KOPT-K1 (cell line): ENCODE measurements around the gene AKT1S1.

Experiments
- H3K27ac ChIP-seq: fragments of 200-600 bp; sonication (generic); 2 replicates; pipeline ENCODE4 v1.5.1; 2016; ENCODE audit warnings: antibody characterized with exemption, mild to moderate bottlenecking, low read depth, low read length; ENCODE audit not compliant: poor library complexity, severe bottlenecking
- H3K36me3 ChIP-seq: fragments of 200-600 bp; sonication (generic); 2 replicates; pipeline ENCODE4 v1.5.1; 2017; ENCODE audit warnings: antibody characterized with exemption, mild to moderate bottlenecking, low read length, moderate library complexity; ENCODE audit not compliant: insufficient read depth
- H3K9me3 ChIP-seq: fragments of 200-600 bp; sonication (generic); 2 replicates; pipeline ENCODE4 v1.5.1; 2017; ENCODE audit warnings: antibody characterized with exemption, low read length, mild to moderate bottlenecking; ENCODE audit not compliant: insufficient read depth, poor library complexity, severe bottlenecking

AKT1S1 gene

DNA sequence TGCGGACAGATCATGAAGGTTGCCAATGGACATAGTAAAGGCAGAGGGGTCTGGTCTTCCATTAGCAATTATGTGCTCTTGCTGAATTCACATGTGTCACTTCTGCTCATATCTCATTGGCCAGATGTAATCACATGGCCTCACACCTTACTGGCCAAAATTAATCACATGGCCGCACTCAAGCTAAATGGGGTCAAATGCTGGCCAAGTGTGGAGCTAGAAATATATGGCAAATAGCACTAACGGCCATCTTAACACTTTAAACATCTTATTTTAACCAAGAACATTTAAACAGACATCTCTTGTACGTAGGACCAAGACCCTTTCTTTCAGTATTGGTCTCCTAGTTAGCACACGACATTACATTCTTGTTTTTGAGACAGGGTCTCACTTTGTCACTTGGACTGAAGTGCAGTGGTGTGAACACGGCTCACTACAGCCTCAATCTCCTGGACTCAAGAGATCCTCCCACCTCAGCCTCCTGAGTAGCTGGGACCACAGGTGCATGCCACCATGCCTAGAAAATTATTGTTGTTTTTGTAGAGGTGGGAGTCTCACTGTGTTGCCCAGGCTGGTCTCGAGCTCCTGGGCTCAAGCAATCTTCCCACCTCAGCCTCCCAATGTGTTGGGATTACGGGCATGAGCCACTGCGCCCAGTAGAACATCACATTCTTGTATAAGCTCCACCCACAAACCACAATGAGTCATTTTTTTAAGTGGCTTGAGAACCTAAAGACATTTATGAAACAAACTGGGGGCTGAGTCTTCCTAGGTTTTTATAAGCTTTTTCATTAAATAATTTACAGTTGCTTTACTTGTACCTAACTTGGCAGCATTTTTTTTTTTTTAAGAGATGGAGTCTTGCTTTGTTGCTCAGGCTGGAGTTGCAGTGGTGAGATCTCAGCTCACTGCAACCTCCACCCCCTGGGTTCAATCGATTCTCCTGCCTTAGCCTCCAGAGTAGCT is 29.1 kb downstream of the AKT1S1 start:
- H3K27ac ChIP-seq = no peak overlapping the region
- H3K9me3 ChIP-seq = no peaks in the 10 kb centered on the region
- H3K36me3 ChIP-seq = no peaks in the 10 kb centered on the region

DNA sequence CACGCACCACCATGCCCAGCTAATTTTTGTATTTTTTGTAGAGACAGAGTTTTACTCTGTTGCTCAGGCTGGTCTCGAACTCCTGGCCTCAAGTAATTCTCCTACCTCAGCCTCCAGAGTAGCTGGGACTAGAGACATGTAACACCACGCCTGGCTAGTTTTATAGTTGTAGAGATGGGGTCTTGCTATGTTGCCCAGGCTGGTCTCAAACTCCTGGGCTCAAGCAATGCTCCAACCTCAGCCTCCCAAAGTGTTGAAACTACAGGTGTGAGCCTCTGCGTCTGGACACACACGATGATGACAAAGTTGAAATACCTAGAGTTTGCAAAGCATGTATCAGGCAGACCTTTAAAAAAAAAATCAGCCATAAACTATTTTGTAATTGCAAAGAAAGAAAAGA is 30.7 kb downstream of the AKT1S1 start:
- Histone ChIP-seq H3K9me3 (no peaks in the 10 kb centered on the region), H3K27ac (no peak overlapping the region), H3K36me3 (no peaks in the 10 kb centered on the region)

DNA sequence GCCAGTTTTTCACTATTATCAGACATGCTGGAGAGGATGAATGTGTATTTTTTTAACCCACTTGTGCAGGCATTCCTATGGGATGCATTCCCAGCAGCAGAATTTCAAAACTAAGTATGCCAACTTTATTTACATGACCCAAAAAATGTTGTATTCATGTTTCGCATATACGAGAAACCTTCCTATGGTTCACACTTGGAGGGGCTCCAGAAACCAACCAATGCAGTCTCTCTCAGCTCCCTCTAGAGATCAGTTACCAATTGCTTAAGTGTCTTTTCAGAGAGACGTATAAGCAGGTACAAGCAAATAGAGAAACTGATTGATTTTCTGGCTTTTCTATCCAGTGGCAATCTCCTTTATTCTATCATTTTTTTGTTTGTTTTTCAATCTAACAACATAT is 31.7 kb downstream of the AKT1S1 start:
- no peaks in the 10 kb centered on the region for H3K9me3 ChIP-seq
- no peak overlapping the region for H3K27ac ChIP-seq
- H3K36me3 ChIP-seq = peaks cover 7% of the 10 kb centered on the region; the same call in 1 of the 2 replicates

GRCh38 chr19:49844138-49845095 is 32.7 kb downstream of the AKT1S1 start:
- Histone ChIP-seq H3K9me3 (no peaks in the 10 kb centered on the region), H3K27ac (no peak overlapping the region)

GRCh38 chr19:49843265-49843664 is 33.9 kb downstream of the AKT1S1 start:
- Histone ChIP-seq H3K36me3 (peaks cover 26% of the 10 kb centered on the region; the same call in 1 of the 2 replicates), H3K9me3 (no peaks in the 10 kb centered on the region), H3K27ac (no peak overlapping the region)

More at GRCh38 chr19:49844138-49845095, 32.7 kb downstream of the AKT1S1 start:
- peaks cover 15% of the 10 kb centered on the region; the same call in 1 of the 2 replicates for H3K36me3 ChIP-seq

GRCh38 chr19:49840736-49841249 is 36.4 kb downstream of the AKT1S1 start:
- H3K27ac ChIP-seq = no peak overlapping the region
- H3K9me3 ChIP-seq = no peaks in the 10 kb centered on the region
- peaks cover 51% of the 10 kb centered on the region for H3K36me3 ChIP-seq

DNA sequence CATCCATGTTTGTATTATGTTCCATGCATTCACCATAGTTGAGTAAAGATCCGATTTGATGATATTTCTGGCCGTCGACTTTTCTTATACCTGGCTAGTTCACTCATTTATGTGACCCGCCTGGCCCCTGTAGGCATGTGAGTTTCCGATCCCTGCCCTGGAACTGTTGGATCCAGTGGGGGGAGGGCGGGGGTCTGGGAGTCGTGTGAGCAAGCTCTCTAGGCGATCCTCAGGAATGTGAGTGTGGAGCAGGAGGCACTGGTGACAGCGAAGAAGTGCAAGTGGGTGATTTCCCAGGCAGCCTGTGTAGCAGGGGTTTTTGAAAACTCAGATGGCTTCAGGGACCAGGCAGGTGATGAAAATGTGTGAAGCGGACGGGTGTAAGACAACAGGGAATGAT is 36.8 kb downstream of the AKT1S1 start:
- no peaks in the 10 kb centered on the region for H3K9me3 ChIP-seq
- peaks cover 56% of the 10 kb centered on the region for H3K36me3 ChIP-seq
- H3K27ac ChIP-seq = no peak overlapping the region

GRCh38 chr19:49839713-49840112 is 37.4 kb downstream of the AKT1S1 start:
- Histone ChIP-seq H3K27ac (no peak overlapping the region), H3K36me3 (peaks cover 62% of the 10 kb centered on the region), H3K9me3 (no peaks in the 10 kb centered on the region)

DNA sequence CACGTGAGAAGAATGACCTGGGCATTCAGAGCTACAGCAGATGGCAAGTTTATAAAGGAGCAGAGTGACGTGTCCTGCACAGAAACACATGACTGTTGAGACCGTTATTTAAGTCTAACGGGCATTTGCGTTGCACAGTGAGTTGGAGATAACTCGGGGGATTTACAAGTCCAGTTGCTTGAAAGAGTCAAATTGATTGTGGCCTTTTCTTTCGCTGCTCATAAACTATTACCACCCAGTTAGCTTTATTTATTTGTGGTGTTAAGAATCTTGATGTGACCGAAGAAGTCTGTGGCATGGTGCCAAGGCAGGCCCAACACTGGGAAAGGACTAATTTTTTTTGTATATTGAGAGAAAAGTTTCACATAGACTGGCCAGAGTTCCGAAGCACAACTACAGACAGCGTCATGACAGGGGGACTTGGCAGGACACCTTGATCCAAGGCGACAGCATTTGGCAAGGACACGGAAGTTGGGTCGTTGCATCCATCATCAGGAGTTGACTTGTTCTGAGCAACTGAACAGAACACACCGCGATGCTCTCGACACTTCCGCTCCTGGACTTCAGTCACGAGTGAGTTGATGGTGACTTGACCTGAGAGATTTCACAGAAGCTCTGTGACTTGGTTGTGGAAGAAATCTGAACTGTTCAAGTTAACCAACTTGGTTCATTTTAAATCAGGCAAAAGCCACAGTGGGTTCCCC is 38.1 kb downstream of the AKT1S1 start:
- Histone ChIP-seq H3K36me3 (peaks cover 69% of the 10 kb centered on the region), H3K27ac (no peak overlapping the region), H3K9me3 (no peaks in the 10 kb centered on the region)

- Histone ChIP-seq H3K9me3 (no peaks in the 10 kb centered on the region), H3K36me3 (peaks cover 85% of the 10 kb centered on the region), H3K27ac (no peak overlapping the region)
These were observed 39.7 kb downstream of the AKT1S1 start for GRCh38 chr19:49837425-49837824.

- no peaks in the 10 kb centered on the region for H3K9me3 ChIP-seq
- peaks cover 89% of the 10 kb centered on the region for H3K36me3 ChIP-seq
- H3K27ac ChIP-seq = no peak overlapping the region
These were observed 40.2 kb downstream of the AKT1S1 start for GRCh38 chr19:49837009-49837310.

GRCh38 chr19:49836176-49837008 is 40.8 kb downstream of the AKT1S1 start:
- Histone ChIP-seq H3K27ac (no peak overlapping the region), H3K36me3 (peaks cover 95% of the 10 kb centered on the region), H3K9me3 (no peaks in the 10 kb centered on the region)

GRCh38 chr19:49835562-49835961 is 41.6 kb downstream of the AKT1S1 start:
- no peak overlapping the region for H3K27ac ChIP-seq
- H3K36me3 ChIP-seq = peaks cover 97% of the 10 kb centered on the region
- H3K9me3 ChIP-seq = no peaks in the 10 kb centered on the region

DNA sequence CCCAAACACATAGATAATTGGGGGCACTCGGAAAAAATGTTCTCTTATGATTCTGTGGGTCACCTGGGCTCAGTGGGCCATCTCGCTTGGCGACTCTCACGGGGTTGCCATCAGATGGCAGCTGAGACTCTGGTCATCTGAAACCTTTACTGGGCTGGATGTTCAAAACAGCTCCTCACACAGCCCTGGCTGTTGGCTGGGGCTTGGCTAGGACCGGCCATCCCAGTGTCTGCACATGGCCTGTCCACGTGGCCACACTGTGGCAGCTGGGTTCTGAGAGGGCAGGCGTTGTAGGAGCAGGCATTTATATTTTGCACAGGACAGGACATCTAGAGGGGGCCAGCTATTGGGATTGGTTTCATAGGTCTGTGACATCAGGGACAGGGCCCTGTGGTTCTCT is 43.6 kb downstream of the AKT1S1 start:
- no peaks in the 10 kb centered on the region for H3K9me3 ChIP-seq
- peaks cover 86% of the 10 kb centered on the region for H3K36me3 ChIP-seq
- no peak overlapping the region for H3K27ac ChIP-seq
